ENCODE measurements around the gene ARPC4.

Gene ARPC4

GRCh38 chr3:9779721-9780457 lies 13.0 kb upstream of the ARPC4 start:
- Histone ChIP-seq H3K27ac (ENCODE audit: low read depth, low read length) (no peak overlapping the region), H3K4ac (ENCODE audit: low read depth, low read length) (no peak overlapping the region), H3K4me1 (ENCODE audit: control insufficient read depth, low read depth, low read length) (no peaks in the 10 kb centered on the region), H2BK5ac (ENCODE audit: low read length) (no peak overlapping the region), H3K4me2 (ENCODE audit: low read length) (no peak overlapping the region), H3K79me1 (ENCODE audit: low read length) (no peaks in the 10 kb centered on the region), H4K8ac (ENCODE audit: low read depth, low read length) (no peak overlapping the region), H3K9ac (ENCODE audit: low read length) (no peak overlapping the region), H4K5ac (ENCODE audit: low read length) (no peak overlapping the region), H2AK5ac (ENCODE audit: low read length) (no peak overlapping the region), H3K36me3 (ENCODE audit: control insufficient read depth, insufficient read depth, low read length) (peaks cover 5% of the 10 kb centered on the region), H3K79me2 (ENCODE audit: control insufficient read depth, insufficient read depth, low read length) (no peaks in the 10 kb centered on the region), H3K56ac (ENCODE audit: low read length) (no peak overlapping the region), H3K27me3 (ENCODE audit: insufficient read depth, low read length, poor library complexity) (no peaks in the 10 kb centered on the region), H2BK120ac (ENCODE audit: low read depth, low read length) (no peak overlapping the region), H2BK15ac (replicated peaks; ENCODE audit: low read depth) (no peak overlapping the region), H3K23ac (ENCODE audit: low read length) (no peak overlapping the region), H3K4me3 (ENCODE audit: low read length) (no peak overlapping the region), H3K18ac (ENCODE audit: low read length) (no peak overlapping the region)
- no peak for DNase-seq
- no CpG with 5 or more reads among the region's 8 CpGs for WGBS (ENCODE audit: extremely low coverage, insufficient coverage, low lambda C conversion rate)

GRCh38 chr3:9780458-9780812 lies 12.4 kb upstream of the ARPC4 start:
- Histone ChIP-seq H2BK5ac (ENCODE audit: low read length) (no peak overlapping the region), H3K4me2 (ENCODE audit: low read length) (no peak overlapping the region), H2BK15ac (replicated peaks; ENCODE audit: low read depth) (no peak overlapping the region), H3K79me1 (ENCODE audit: low read length) (no peaks in the 10 kb centered on the region), H3K18ac (ENCODE audit: low read length) (no peak overlapping the region), H3K4me1 (ENCODE audit: control insufficient read depth, low read depth, low read length) (no peaks in the 10 kb centered on the region), H3K4ac (ENCODE audit: low read depth, low read length) (no peak overlapping the region), H2BK120ac (ENCODE audit: low read depth, low read length) (no peak overlapping the region), H3K79me2 (ENCODE audit: control insufficient read depth, insufficient read depth, low read length) (no peaks in the 10 kb centered on the region), H3K27me3 (ENCODE audit: insufficient read depth, low read length, poor library complexity) (no peaks in the 10 kb centered on the region), H3K9ac (ENCODE audit: low read length) (no peak overlapping the region), H3K27ac (ENCODE audit: low read depth, low read length) (no peak overlapping the region), H3K56ac (ENCODE audit: low read length) (no peak overlapping the region), H4K8ac (ENCODE audit: low read depth, low read length) (no peak overlapping the region), H3K4me3 (ENCODE audit: low read length) (no peak overlapping the region), H3K23ac (ENCODE audit: low read length) (no peak overlapping the region), H2AK5ac (ENCODE audit: low read length) (no peak overlapping the region), H4K5ac (ENCODE audit: low read length) (no peak overlapping the region), H3K36me3 (ENCODE audit: control insufficient read depth, insufficient read depth, low read length) (peaks cover 8% of the 10 kb centered on the region)
- DNase-seq, result no peak
- no CpG with 5 or more reads among the region's 10 CpGs for WGBS (ENCODE audit: extremely low coverage, insufficient coverage, low lambda C conversion rate)

DNA sequence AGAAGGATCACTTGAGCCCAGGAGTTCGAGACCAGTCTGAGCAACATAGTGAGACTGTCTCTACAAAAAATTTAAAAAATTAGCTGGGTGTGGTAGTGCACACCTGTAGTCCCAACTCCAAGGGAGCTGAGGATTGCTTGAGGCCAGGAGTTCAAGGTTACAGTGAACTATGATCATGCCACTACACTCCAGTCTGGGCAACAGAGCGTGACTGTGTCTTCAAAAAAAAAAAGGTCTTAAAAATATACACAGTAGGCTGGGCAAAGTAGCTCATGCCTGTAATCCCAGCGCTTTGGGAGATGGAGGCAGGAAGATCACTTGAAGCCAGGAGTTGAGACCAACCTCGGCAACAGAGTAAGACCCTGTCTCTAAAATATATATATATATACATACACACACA lies 12.0 kb upstream of the ARPC4 start:
- DNase-seq, result no peak
- Histone ChIP-seq H3K23ac (ENCODE audit: low read length) (no peak overlapping the region), H3K79me1 (ENCODE audit: low read length) (no peaks in the 10 kb centered on the region), H3K56ac (ENCODE audit: low read length) (no peak overlapping the region), H3K36me3 (ENCODE audit: control insufficient read depth, insufficient read depth, low read length) (peaks cover 8% of the 10 kb centered on the region), H4K8ac (ENCODE audit: low read depth, low read length) (no peak overlapping the region), H3K27ac (ENCODE audit: low read depth, low read length) (no peak overlapping the region), H2AK5ac (ENCODE audit: low read length) (no peak overlapping the region), H3K9ac (ENCODE audit: low read length) (no peak overlapping the region), H4K5ac (ENCODE audit: low read length) (no peak overlapping the region), H2BK120ac (ENCODE audit: low read depth, low read length) (no peak overlapping the region), H3K27me3 (ENCODE audit: insufficient read depth, low read length, poor library complexity) (no peaks in the 10 kb centered on the region), H3K4me1 (ENCODE audit: control insufficient read depth, low read depth, low read length) (no peaks in the 10 kb centered on the region), H2BK15ac (replicated peaks; ENCODE audit: low read depth) (no peak overlapping the region), H3K4ac (ENCODE audit: low read depth, low read length) (no peak overlapping the region), H2BK5ac (ENCODE audit: low read length) (no peak overlapping the region), H3K4me2 (ENCODE audit: low read length) (no peak overlapping the region), H3K18ac (ENCODE audit: low read length) (no peak overlapping the region), H3K4me3 (ENCODE audit: low read length) (no peak overlapping the region), H3K79me2 (ENCODE audit: control insufficient read depth, insufficient read depth, low read length) (no peaks in the 10 kb centered on the region)
- WGBS (ENCODE audit: extremely low coverage, insufficient coverage, low lambda C conversion rate), result no CpG with 5 or more reads among the region's 4 CpGs

GRCh38 chr3:9781551-9781950 lies 11.3 kb upstream of the ARPC4 start:
- Histone ChIP-seq H3K36me3 (ENCODE audit: control insufficient read depth, insufficient read depth, low read length) (peaks cover 10% of the 10 kb centered on the region), H2AK5ac (ENCODE audit: low read length) (no peak overlapping the region), H3K79me2 (ENCODE audit: control insufficient read depth, insufficient read depth, low read length) (no peaks in the 10 kb centered on the region), H2BK15ac (replicated peaks; ENCODE audit: low read depth) (no peak overlapping the region), H4K5ac (ENCODE audit: low read length) (no peak overlapping the region), H3K23ac (ENCODE audit: low read length) (no peak overlapping the region), H3K27me3 (ENCODE audit: insufficient read depth, low read length, poor library complexity) (no peaks in the 10 kb centered on the region), H3K4me1 (ENCODE audit: control insufficient read depth, low read depth, low read length) (no peaks in the 10 kb centered on the region), H3K9ac (ENCODE audit: low read length) (no peak overlapping the region), H3K56ac (ENCODE audit: low read length) (no peak overlapping the region), H3K4ac (ENCODE audit: low read depth, low read length) (no peak overlapping the region), H3K4me2 (ENCODE audit: low read length) (no peak overlapping the region), H3K27ac (ENCODE audit: low read depth, low read length) (no peak overlapping the region), H3K18ac (ENCODE audit: low read length) (no peak overlapping the region), H2BK5ac (ENCODE audit: low read length) (no peak overlapping the region), H2BK120ac (ENCODE audit: low read depth, low read length) (no peak overlapping the region), H3K4me3 (ENCODE audit: low read length) (no peak overlapping the region), H3K79me1 (ENCODE audit: low read length) (no peaks in the 10 kb centered on the region), H4K8ac (ENCODE audit: low read depth, low read length) (no peak overlapping the region)
- no peak for DNase-seq
- no CpG with 5 or more reads among the region's 1 CpG for WGBS (ENCODE audit: extremely low coverage, insufficient coverage, low lambda C conversion rate)

- Histone ChIP-seq H3K23ac (ENCODE audit: low read length) (no peak overlapping the region), H3K79me2 (ENCODE audit: control insufficient read depth, insufficient read depth, low read length) (no peaks in the 10 kb centered on the region), H3K36me3 (ENCODE audit: control insufficient read depth, insufficient read depth, low read length) (peaks cover 10% of the 10 kb centered on the region), H2BK120ac (ENCODE audit: low read depth, low read length) (no peak overlapping the region), H3K18ac (ENCODE audit: low read length) (no peak overlapping the region), H3K56ac (ENCODE audit: low read length) (no peak overlapping the region), H3K4me1 (ENCODE audit: control insufficient read depth, low read depth, low read length) (no peaks in the 10 kb centered on the region), H2BK5ac (ENCODE audit: low read length) (no peak overlapping the region), H3K4me2 (ENCODE audit: low read length) (no peak overlapping the region), H2AK5ac (ENCODE audit: low read length) (no peak overlapping the region), H3K27me3 (ENCODE audit: insufficient read depth, low read length, poor library complexity) (no peaks in the 10 kb centered on the region), H3K9ac (ENCODE audit: low read length) (no peak overlapping the region), H4K8ac (ENCODE audit: low read depth, low read length) (no peak overlapping the region), H3K27ac (ENCODE audit: low read depth, low read length) (no peak overlapping the region), H3K4ac (ENCODE audit: low read depth, low read length) (no peak overlapping the region), H2BK15ac (replicated peaks; ENCODE audit: low read depth) (no peak overlapping the region), H3K4me3 (ENCODE audit: low read length) (no peak overlapping the region), H3K79me1 (ENCODE audit: low read length) (no peaks in the 10 kb centered on the region), H4K5ac (ENCODE audit: low read length) (no peak overlapping the region)
- no CpG with 5 or more reads among the region's 3 CpGs for WGBS (ENCODE audit: extremely low coverage, insufficient coverage, low lambda C conversion rate)
- DNase-seq, result no peak
Measured at GRCh38 chr3:9781978-9782603, 10.8 kb upstream of the ARPC4 start.

DNA sequence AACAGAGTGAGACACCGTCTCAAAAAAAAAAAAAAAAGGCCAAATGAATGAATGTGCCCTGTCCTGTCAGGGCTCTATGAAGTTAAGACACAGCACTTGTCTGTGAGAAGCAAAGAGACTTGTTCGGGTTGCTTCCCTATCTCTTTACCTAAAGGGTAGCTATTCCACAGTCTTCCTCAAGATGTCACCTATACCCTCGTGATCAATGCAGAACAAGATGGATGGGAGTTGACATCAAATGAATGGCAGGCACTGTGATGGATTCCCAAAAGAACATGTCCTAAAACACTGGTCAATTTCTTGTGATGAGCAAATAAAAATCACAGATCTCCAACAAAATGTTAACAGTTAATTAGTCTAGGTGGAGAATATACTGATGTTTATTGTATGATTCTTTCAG lies 10.1 kb upstream of the ARPC4 start:
- Histone ChIP-seq H2AK5ac (ENCODE audit: low read length) (no peak overlapping the region), H4K8ac (ENCODE audit: low read depth, low read length) (no peak overlapping the region), H3K27me3 (ENCODE audit: insufficient read depth, low read length, poor library complexity) (no peaks in the 10 kb centered on the region), H3K79me1 (ENCODE audit: low read length) (no peaks in the 10 kb centered on the region), H3K27ac (ENCODE audit: low read depth, low read length) (no peak overlapping the region), H3K56ac (ENCODE audit: low read length) (no peak overlapping the region), H2BK15ac (replicated peaks; ENCODE audit: low read depth) (no peak overlapping the region), H2BK5ac (ENCODE audit: low read length) (no peak overlapping the region), H3K4me1 (ENCODE audit: control insufficient read depth, low read depth, low read length) (no peaks in the 10 kb centered on the region), H3K18ac (ENCODE audit: low read length) (no peak overlapping the region), H3K4ac (ENCODE audit: low read depth, low read length) (no peak overlapping the region), H3K79me2 (ENCODE audit: control insufficient read depth, insufficient read depth, low read length) (no peaks in the 10 kb centered on the region), H4K5ac (ENCODE audit: low read length) (no peak overlapping the region), H3K9ac (ENCODE audit: low read length) (no peak overlapping the region), H2BK120ac (ENCODE audit: low read depth, low read length) (no peak overlapping the region), H3K4me3 (ENCODE audit: low read length) (no peak overlapping the region), H3K23ac (ENCODE audit: low read length) (no peak overlapping the region), H3K4me2 (ENCODE audit: low read length) (no peak overlapping the region), H3K36me3 (ENCODE audit: control insufficient read depth, insufficient read depth, low read length) (peaks cover 10% of the 10 kb centered on the region)
- peak; percentile 51 for DNase-seq
- no CpG with 5 or more reads among the region's 3 CpGs for WGBS (ENCODE audit: extremely low coverage, insufficient coverage, low lambda C conversion rate)
